Brain microvascular endothelial cell (primary cell): ENCODE data around the gene DDX24.
"Not testable (repeated sequence)": the region's sequence is repeated elsewhere in the genome, so short reads cannot be mapped to it uniquely, and the experiment has no call there.

Experiments used
- DNase-seq: peaks from one replicate; pipeline ENCODE4 v3.0.0-alpha.2; 2020
- H3K27ac ChIP-seq: fragments of 250-450 bp; sonication (Bioruptor Pico); 2 replicates; pipeline ENCODE4 v1.5.1; 2020; ENCODE audit warnings: mild to moderate bottlenecking, moderate library complexity
- H3K27me3 ChIP-seq: fragments of 250-450 bp; sonication (Bioruptor Pico); replicated peaks from 2 replicates; pipeline ENCODE4 v1.5.1; 2020; ENCODE audit warnings: mild to moderate bottlenecking
- H3K36me3 ChIP-seq: fragments of 250-450 bp; sonication (Bioruptor Pico); replicated peaks from 2 replicates; pipeline ENCODE4 v1.5.1; 2020; ENCODE audit warnings: mild to moderate bottlenecking
- H3K4me3 ChIP-seq: 2 replicates; pipeline ENCODE4 v1.5.1; 2011; ENCODE audit warnings: low read depth, mild to moderate bottlenecking, control low read depth, low read length, moderate library complexity
- CTCF ChIP-seq: IDR thresholded peaks from 2 replicates; pipeline ENCODE4 v1.5.1; 2011; ENCODE audit warnings: low read depth, mild to moderate bottlenecking, moderate library complexity, low read length, control low read depth, inconsistent platforms; ENCODE audit errors: missing control alignments
- in situ Hi-C: cut with HindIII; loops from 2 replicates; pipeline ENCODE4 v1.10.0; 2017; ENCODE audit warnings: low sequenced_read_pairs, low pct_ligation_motif_present

Gene DDX24

DNA sequence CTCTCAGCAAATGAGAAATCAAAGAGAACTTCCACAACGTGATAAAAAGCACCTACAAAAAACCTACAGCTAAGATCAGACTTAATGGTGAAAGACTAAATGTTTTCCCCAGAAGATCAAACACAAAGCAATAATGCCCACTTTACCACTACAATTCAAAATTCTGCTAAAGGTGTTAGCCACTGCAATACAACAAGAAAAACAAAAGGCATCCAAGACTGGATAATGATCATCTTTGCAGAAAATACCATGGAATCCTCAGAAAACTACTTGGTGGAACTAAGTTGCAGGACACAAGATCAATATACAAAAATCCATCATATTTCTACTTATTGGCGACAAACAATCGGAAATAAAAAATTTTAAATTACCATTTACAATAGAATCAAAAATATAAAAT, 6.5 kb downstream of the DDX24 start:
- DNase-seq, result no peak
- H3K27ac ChIP-seq, result no peak overlapping the region
- TF ChIP-seq CTCF, result no peak
- no peak overlapping the region for H3K4me3 ChIP-seq
- in situ Hi-C loops, result no loop called here
- no peaks in the 10 kb centered on the region for H3K27me3 ChIP-seq
- peaks cover 13% of the 10 kb centered on the region for H3K36me3 ChIP-seq

DNA sequence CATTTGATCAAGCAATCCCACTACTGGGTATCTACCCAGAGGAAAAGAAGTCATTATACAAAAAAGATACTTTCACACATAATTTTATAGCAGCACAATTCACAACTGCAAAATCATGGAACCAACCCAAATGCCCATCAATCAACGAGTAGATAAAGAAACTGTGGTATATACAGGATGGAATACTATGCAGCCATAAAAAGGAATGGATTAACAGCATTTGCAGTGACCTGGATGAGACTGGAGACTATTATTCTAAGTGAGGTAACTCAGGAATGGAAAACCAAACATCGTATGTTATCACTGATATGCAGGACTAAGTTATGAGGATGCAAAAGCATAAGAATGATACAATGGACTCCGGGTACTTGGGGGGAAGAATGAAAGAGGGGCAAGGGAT, 8.9 kb downstream of the DDX24 start:
- DNase-seq, H3K27ac ChIP-seq, H3K27me3 ChIP-seq, H3K36me3 ChIP-seq, in situ Hi-C loops, H3K4me3 ChIP-seq: not testable (repeated sequence)

DNA sequence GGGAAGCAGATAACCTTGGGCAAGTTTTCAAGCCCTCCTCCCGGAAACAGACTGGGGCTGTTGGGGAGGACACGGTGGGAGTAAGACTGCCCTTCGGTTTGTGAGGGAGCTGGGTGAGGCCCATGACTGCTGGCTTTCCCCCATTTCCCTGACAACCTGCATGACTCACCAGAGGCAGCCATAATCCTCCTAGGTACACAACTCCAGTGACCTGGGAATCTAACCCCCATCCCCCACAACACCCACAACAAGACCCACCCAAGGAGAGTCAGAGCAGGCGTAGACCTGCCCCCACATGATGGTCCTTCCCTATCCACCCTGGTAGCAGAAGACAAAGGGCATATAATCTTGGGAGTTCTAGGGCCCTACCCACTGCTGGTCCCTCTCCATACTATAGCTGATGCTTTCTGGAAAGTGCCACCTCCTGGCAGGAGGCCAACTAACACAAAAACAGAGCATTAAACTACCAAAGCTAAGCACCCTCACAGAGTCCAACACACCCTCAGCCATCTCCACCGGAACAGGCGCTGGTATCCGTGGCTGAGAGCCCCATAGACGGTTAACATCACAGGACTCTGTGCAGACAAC, 14.8 kb downstream of the DDX24 start:
- Histone ChIP-seq H3K27ac (no peak overlapping the region), H3K36me3 (peaks cover under 1% of the 10 kb centered on the region), H3K27me3 (no peaks in the 10 kb centered on the region), H3K4me3 (no peak overlapping the region)
- no peak for DNase-seq
- TF ChIP-seq CTCF, result no peak
- in situ Hi-C loops, result no loop called here

DNA sequence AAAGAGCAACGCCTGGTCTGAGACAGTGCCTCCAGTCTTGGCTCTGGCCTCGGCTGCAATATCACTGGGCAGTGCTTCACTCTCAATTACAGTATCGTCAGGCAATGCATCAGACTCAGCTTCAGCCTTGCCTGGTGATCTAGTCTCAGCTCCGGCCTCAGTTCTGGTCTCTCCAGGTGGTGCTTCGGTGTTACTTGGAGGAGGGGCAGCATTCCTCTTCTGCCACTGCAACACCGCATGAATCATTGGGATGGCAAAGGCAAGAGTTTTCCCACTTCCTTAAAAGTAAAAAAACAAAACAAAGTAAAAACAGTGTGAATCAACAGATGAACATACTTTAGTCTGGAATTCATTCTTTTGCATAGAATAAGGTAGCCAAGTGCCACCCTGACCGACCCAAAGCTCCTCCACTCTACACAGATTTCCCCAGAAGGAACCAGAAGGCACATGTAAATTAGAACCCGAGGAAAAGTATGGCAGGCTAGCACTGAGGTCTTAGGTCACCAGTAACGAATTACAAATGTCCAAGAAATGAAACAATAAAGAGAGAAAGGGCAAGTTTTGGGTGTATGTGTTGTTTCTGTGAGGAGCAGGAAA, 18.6 kb downstream of the DDX24 start:
- Histone ChIP-seq H3K27ac (no peak overlapping the region), H3K4me3 (no peak overlapping the region), H3K36me3 (peaks cover 27% of the 10 kb centered on the region), H3K27me3 (no peaks in the 10 kb centered on the region)
- in situ Hi-C loops, result no loop called here
- no peak for TF ChIP-seq CTCF
- peak; percentile 8 for DNase-seq

DNA sequence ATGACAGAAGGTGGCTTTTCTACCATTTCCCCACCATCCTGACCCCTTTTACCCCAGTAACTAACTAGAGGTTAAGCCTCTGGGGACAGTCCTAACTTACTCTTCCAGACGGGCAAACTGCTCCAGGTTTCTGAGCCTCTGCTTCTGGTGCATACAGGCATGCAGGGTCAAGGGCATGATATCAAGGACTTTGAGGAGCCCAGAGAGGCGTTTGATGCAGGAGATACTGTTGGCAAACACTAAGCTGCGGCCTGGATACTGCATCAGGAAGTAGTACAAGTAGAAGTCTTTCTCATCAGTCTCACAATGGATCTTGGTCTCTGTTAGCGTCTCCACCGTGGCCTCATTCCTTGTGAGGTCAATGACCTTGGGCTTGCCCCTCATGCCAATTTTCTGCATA, 21.0 kb downstream of the DDX24 start:
- H3K27ac ChIP-seq, result no peak overlapping the region
- peaks cover 49% of the 10 kb centered on the region for H3K36me3 ChIP-seq
- H3K4me3 ChIP-seq, result no peak overlapping the region
- in situ Hi-C loops, result no loop called here
- H3K27me3 ChIP-seq, result no peaks in the 10 kb centered on the region
- TF ChIP-seq CTCF, result no peak
- no peak for DNase-seq

- in situ Hi-C loops, result no loop called here
- H3K27ac ChIP-seq, result no peak overlapping the region
Observed at GRCh38 chr14:94058674-94059138, 22.3 kb downstream of the DDX24 start.

More at GRCh38 chr14:94058674-94059138, 22.3 kb downstream of the DDX24 start:
- TF ChIP-seq CTCF, result no peak
- H3K27me3 ChIP-seq, result no peaks in the 10 kb centered on the region
- no peak overlapping the region for H3K4me3 ChIP-seq
- peaks cover 55% of the 10 kb centered on the region for H3K36me3 ChIP-seq
- no peak for DNase-seq
